COLO668 (cell line): ENCODE measurements around the gene KBTBD2.
A peak's percentile ranks its signal among the peaks of the same experiment; 100 is the strongest.
"Not testable (repeated sequence)": the region's sequence is repeated elsewhere in the genome, so short reads cannot be mapped to it uniquely, and the experiment has no call there.

ENCODE experiments used
- DNase-seq: peaks from one replicate; lab custom pipeline; 2025; ENCODE audit not compliant: unreplicated experiment; lab: John Stamatoyannopoulos, UW

Gene KBTBD2

DNA sequence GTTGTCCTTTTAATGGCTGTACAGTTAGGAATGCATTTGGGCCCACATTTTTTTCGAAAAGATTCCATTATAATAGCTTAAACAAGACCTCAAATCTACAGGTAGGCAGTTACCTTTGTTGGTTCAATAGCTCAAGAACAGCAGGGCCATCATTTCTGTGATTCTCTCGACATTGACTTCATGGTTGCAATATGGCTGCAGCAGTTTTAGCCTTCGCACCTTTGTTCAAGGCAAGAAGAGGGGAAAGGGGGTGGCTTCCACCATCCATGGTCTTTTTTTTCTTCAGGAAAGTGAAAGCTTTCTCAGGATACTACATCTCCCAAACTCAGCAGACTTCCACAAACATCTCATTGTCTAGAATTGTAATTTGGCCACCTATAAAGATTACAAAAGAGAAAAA, 2.2 kb upstream of the KBTBD2 start:
- no peak for DNase-seq

DNA sequence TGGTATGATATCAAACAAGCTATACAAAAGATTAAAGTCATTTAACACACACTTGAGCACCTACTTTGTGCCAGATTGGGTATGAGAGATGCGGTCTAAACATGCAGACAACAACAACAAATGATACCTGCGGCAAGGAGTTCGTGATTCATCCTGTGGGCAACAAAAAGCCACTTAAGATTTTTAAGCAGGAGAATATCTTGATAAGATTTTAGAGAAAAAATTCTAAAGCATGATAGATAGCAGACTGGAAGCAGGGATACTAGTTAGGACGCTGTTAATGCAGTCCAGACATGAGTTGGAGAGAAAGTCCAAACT, 1.6 kb upstream of the KBTBD2 start:
- DNase-seq: no peak

DNA sequence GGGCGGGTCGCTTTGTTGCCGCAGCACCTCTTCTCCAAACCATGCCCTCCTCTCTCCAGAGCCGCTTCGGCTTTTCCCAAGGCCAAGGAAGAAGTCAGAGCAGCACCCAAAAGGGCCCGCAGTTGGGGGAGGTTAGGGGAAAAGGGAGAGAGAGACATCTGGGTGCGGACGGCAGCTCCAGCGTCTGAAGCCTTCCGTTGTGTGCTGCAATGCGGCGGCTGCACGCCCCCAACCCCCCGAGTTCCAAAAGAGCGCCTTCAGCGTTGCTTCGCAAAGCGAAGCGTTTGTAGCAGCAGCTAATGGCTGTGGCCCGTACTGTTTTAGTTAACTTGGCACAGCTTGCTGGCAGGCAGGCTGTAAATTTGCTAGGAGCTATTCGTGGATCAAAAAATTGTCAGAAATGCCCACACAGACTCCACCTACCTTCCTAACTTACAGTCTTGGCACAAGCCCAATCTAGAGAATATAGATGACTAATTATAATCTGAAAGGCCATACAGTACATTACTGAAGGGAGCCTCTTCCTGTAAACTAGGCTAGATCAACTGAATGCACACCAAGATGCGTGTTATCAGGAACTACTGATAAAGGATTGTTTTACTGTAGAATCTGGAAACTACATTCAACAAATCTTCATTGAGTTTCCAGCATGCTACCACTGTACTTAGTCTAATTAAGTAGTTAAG, 1.1 kb upstream of the KBTBD2 start:
- DNase-seq: peak; percentile 63

DNA sequence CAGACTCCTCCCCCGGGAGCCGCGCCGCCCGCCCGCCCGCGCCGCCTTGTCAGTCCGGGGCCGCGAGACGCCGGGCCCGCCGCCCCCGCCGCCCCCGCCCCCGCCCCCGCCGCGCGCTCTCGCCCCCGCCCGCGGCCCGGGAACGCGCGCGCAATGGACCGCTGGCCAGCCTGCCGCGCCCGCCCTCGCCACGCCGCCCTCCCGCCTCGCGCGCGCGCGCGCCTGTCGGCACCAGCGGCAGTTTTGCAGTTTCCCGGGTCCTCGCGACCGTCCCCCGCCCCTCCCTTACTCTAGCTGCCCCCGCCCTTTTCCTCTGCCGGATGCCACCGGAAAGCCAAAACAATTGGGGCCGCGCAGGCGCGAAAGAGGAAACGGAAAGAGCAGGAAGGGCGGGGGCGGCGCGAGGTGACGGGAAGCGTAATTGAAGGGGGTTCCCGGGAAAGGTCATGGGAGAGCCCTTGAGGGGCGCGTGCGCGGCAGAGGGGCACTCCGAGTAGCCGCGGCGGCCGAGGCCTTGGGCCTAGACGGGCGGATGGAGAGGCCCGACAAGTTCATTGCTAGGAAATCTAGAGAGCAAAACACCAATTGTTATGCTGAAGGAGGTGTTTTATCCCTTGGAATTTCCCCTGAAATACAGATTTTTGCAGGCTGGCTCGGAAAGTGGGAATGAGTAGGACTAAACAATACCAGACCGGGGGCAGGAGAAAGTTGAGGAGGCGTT, 400 bp upstream of the KBTBD2 start:
- peak; percentile 100 for DNase-seq

DNA sequence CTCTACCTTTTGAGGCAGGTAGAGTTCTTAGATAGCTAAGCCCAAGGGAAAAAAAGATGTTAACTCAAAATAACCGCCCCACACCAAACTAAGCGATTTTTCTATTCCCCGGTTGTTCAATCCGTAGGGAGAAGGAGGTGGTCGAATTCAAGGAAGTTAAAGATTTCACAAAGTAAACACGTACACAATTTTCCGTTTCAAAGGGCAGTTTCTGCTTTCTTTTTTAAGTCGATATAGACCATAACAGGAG, 842 bp downstream of the KBTBD2 start:
- no peak for DNase-seq

DNA sequence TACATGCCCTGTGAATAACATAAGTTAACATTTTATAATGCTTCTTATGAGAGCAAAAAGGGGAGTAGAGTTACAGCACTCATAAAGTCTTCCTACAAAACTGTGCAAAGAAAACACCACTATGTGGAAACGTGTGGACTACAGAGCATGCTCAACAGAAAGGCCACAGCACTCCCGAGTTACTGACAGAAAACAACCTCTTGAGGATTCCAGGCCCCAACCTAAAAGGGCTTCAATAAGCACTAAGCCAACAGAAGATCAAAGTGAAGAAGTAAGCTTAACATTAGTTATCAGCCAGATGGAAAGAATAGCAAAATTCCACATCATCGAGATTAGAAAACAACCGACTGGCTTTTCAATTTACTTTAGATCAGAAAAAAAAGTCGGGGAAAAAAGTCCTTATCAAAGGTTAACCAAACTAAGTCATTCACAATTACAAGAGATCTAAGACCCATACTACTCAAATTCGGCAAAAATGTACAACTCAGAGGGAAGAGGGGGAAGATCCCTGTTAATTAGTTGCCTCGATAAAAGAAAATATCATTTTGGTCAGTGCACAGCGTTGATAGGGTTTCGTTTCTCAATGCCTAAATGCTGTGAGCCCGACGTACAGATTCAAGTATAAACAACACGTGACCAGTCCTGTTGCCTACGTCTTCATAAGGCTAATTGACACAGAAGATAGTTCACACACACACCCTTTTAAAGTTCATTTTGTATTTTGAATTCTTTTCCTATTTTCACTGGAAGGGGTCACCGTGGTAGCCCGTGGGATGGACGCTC, 1.4 kb downstream of the KBTBD2 start:
- DNase-seq: peak; percentile 33

DNA sequence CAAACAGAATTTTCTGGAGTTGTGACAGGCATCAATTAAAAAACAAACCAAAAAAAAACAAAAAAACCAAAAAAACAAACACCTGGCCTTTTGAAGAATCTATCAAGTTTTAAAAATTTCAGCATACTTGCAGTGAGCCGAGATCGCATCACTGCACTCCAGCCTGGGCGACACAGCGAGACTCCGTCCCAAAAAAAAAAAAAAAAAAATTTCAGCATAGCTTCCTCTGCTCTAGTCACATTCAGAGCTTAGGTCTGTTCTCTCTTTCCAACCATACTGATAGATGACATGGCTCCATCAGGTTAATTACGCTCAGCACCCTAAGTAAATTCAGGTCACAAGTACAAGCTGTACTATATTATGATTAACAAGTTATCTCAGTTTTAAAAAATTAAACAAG, 3.1 kb downstream of the KBTBD2 start:
- no peak for DNase-seq

DNA sequence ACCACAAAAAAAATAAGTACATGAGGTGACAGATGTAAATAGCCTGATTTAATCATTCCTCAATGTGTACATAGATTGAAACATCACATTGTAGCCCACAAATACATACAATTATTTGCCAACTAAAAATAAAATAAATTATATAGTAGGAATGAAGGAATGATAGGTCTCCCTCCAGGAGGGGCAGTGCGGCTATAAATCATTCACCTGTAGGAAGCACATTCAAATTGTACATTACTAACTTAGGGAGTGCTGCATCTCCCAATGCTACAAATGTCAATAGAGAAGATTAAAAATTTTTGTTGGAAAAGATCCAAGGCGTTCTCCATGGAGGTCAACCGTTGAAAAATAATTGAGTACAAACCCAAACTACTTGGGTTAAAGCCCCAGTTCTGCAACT, 4.2 kb downstream of the KBTBD2 start:
- no peak for DNase-seq

DNA sequence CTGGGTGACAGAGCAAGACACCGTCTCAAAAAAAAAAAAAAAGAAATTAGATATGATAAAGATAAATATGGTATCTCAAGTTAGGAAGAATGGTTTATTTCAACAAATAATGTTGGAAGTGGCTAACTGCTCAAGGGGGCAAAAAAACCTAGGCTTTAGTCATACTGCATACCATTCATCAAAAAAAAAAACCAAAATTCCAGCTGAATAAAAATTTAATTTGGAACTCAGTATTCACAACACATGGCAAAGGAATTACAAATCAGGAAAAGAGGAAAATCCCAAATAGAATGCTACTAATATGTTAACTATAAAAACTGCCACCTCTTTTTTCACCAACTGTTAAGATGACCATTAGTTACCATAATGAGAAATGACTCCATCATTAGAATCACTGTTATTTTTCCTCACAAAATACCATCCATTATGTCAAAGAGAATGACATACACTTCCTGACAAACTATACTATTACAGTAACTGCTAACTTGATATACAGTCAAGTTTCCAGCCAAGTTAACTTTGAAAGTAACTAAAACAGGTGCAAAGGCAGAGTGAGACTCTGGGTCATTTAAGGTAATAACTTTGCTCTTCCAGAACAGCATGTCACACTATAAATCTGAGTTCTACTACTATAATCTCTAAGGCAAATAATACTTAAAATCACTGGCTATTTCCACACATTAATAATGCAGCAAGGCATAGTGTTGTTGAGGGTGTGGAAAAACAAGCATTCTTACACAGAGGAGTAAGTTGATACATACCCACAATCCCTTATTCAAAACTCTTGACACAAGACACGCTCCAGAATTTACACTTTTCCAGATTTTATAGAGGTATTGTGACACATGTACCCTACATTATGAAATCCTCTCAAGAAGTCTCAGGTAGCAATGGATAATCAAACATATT, 10.2 kb downstream of the KBTBD2 start:
- no peak for DNase-seq

DNA sequence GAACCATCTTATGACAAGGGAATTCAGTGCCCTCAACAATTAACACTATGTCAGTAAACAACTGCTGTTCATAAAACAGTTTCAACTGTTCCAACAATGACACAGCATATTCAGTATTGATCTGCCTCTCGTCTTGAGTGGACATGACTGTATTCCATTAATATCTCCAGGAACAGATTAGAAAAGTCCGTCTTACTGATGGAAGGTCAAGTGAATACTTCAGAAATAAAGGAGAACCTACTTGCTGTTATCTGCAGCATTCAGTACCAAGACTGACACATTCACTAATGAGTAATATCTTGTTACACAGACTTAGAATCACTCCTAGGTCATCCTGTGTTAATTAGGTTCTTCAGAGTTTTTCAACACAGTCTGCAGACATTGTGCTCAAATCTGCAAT, 12.1 kb downstream of the KBTBD2 start:
- no peak for DNase-seq

DNA sequence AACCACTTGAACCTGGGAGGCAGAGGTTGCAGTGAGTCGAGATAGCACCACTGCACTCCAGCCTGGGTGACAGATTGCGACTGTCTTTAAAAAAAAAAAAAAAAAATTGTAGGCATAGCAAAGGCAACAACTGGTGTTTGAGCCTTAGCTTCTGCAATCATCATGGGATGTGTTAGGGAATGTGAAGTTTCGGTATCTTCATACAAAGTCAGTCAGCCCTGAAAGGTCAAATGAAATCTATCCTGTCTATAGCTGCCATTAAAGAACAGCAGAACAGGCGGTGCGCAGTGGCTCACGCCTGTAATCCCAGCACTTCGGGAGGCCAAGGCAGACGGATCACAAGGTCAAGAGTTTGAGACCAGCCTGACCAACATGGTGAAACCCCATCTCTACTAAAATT, 13.5 kb downstream of the KBTBD2 start:
- DNase-seq: not testable (repeated sequence)

DNA sequence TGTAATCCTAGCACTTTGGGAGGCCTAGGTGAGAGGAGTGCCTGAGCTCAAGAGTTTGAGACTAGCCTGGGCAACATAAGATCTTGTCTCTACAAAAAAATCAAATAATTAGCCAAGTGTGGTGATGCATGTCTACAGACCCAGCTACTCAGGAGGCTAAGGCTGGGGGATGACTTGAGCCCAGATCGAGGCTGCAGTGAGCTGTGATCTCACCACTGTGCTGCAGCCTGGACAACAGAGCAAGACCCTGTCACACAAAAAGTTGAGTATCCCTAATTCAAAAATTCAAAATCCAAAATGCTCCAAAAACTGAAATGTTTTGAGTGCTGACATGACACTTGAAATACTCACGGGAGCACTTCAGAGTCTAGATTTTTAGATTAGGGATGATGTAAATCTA, 19.1 kb downstream of the KBTBD2 start:
- DNase-seq: no peak

DNA sequence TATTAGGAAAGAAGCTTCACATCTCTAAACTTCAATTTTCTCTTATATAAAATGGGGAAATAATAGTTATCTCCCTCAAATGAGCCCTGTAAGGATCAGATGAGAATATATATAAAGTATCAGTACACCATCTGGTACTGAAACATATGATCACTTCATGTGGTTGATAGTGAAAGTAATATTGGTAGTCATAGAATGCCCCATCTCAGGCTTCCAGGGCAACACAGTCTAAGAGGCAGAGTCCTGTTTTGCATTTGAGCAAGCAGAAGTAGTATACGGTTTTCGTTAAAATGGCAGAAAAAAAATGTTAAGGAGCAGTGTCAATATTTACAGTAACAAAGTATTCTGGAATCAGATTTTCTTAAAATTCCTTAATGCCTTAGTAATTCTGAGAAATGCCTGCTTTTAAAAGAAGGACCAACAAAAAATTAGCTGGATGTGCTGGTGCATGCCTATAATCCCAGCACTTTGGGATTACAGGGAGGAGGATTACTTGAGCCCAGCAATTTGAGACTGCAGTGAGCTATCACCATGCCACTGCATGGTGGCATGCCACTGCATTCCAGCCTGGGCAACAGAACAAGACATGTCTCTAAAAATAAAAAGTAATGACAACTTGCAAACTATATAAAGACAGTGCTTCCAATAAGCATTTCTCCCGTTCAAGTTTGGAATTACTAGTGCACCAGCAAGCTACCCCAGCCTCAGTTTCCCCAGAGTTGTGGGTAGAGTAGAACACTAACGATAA, 19.8 kb downstream of the KBTBD2 start:
- no peak for DNase-seq

DNA sequence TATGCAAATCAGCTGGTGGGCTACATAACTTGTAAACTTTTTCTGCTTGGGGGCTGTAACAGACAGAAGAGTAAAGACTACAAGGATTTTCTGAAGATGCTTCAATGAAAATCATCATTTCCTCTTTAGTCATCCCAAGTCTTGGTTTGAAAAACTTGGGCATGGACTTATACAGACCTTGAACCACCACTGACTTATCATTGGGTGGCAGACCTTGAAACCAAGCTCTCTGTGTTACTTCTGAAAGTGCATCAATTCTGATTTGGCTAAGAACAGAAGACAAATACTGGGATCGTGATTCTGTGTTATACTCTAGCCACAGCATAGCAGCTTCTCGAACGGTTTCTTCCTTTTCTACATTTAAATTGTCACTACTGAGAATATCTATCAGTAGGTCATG, 21.3 kb downstream of the KBTBD2 start:
- DNase-seq: no peak

DNA sequence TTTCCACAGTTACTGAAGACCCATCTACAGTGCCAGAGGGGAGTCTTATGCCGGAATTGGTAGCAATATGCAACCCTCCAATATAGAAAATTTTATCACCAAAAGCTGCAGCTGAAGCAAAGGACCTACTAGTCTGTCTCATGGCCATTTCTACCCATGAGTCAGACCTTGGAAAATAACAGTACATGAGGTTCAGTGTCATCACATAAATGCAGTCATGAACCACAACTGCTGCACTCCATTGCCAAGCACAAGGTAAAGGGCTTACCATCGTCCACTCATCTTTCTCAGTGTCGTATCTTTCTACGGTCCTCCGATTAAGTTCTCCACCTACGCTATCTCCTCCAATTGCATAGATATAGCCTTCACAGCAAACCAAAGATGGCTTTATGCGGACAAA, 21.8 kb downstream of the KBTBD2 start:
- DNase-seq: no peak

DNA sequence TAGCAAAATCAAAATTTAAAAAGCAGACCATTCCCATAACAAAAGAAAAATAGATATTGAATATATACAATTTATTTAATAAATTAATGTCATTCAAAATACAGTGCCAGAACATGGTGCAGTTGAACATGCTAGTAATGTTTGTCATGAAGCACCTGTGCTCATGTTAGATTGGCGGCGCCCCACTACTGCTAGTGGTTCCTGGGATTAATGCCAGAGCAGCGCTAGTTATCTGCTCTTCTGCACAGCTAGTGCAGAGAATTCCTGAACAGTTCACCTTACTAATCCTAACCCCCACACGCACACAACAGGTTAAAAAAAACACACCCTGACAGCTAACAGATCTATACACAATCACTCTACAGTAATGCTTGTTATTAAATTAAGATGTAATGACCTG, 23.4 kb downstream of the KBTBD2 start:
- DNase-seq: no peak

DNA sequence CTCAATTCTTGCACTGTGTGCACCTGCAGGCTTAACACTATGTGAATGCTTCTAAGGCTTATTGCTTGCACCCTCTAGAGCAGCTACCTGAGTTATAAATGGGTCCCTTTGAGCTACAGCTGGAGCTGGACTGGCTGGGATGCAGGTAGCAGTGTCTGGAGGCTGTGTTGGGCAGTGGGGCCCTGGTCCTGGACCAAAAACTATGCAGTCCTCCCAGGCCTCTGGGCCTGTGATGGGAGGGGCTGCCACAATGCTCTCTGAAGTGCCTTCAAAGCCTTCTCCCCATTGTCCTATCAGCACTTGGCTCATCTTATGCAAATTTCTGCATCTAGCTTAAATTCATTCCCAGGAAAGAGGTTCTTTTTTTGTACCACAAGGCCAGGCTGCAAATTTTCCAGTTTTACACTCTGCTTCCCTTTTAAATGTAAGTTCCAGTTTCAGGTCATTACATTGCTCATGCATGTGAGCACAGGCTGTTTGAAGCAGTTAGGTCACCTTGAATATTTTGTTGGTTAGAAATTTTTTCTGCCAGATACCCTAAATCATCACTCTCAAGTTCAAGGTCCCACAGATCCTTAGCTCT, 26.0 kb downstream of the KBTBD2 start:
- no peak for DNase-seq

DNA sequence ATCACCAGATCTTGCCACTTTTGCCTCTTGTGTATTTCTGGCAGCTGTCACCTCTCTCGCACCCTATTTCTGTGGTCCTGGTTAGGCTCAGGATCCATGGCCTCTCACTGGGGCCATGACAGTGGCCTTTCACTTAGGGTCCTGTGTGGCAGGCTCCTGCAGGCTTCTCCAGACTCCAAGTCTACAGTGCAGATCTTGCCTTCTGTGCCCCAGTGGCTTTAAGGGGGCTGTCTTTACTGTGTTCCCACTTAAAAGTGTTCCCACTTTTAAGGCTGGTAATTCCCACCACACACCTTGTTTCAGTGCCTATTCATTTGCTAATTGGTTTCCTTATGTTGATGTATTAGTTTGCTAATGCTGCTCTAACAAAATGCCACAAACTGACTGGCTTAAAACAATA, 27.7 kb downstream of the KBTBD2 start:
- DNase-seq: not testable (repeated sequence)

DNA sequence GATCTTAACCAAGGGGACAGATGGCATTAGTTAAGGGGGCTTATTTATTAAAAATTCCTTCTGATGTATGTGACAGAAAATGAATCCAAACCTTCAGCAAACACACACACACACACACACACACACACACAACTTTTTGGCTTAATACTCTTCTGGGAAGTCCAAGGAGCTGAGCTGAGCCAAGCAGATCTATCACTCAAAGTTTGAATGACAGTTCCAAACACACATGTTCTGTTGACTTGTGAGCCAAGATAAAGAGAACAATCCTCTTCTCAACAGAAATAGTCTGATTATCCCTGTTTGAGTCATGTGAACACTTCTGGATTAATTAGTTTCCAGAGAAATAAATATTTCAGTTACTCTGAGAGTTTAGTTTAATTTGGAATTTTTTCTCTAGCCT, 31.5 kb downstream of the KBTBD2 start:
- no peak for DNase-seq

DNA sequence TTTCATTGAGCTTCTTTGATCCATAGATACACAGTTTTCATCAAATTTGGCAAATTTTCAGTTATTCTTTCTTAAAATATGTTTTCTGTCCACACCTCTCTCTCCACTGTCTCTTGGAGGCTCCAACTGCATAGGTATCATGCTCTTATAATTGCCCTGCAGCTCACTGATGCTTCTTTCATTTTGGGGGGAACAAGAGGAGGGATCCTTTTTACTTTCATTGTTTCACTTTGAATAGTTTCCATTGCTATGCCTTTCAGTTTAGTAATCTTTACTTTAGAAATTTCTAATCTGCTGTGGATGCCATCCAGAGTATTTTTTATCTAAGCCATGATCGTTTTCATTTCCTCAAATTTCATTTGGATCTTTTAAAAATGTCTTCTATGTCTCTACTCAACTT, 32.9 kb downstream of the KBTBD2 start:
- DNase-seq: no peak
